ENCODE results near the gene RSPH6A. TPM values are rescaled to one million over a fixed set of nuclear protein-coding genes. Genes with fewer than 3 reads are reported as not detected.

RSPH6A gene
- total and polyA plus RNA-seq, 2 of the 13 experiments (the other 11 are each of a cell fraction or from before 2014, with no cell fraction given): 0.07 TPM; not detected in 1

DNA sequence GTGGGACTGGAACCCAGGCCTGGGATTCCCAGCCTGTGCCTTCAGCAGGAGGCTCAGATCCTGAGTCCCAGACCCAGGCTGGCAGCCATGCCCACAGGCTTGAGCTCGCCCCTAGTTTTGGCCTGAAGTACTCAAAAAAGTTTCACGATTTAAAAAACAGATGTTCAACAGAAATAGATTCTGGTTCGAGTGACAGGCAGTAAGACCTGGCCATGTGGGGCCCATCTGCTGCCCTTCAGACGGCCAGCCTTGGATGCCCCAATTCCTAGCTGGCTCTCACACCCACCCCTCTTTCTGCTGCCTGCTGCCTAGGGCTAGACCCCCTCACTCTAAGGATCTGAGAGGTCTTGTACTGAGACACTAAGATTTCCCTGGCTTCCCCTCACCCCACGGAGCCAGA lies 30.0 kb downstream of the RSPH6A start:
- Histone ChIP-seq H3K4me2 (ENCODE audit: low read depth, low read length) (no peak overlapping the region), H3K27ac (ENCODE audit: extremely low read length, insufficient read depth, low read length) (no peak overlapping the region), H2AFZ (ENCODE audit: low read length) (no peak overlapping the region), H3K79me2 (ENCODE audit: insufficient read depth, low read length) (no peaks in the 10 kb centered on the region), H3K4me1 (ENCODE audit: insufficient read depth, low read length) (peaks cover 23% of the 10 kb centered on the region), H3K36me3 (replicated peaks in 1 of 2; ENCODE audit: control insufficient read depth in 1 of 2, insufficient read depth in 2 of 2, low read length in 2 of 2) (peaks cover 7 to 26% of the 10 kb centered on the region in 2 experiments), H3K9me3 (ENCODE audit: low read length) (no peaks in the 10 kb centered on the region), H3K27me3 (ENCODE audit: control insufficient read depth in 1 of 2, insufficient read depth in 2 of 2, low read length in 2 of 2) (no peaks in the 10 kb centered on the region; a peak in 1 of 5 replicates), H3K4me3 (replicated peaks in 1 of 3; ENCODE audit: insufficient read depth in 1 of 3, low read depth in 2 of 3, low read length in 3 of 3) (no peak overlapping the region), H4K20me1 (ENCODE audit: insufficient read depth, low read length) (peaks cover 4% of the 10 kb centered on the region; the same call in 1 of the 2 replicates), H3K9ac (ENCODE audit: insufficient read depth, low read depth, low read length) (no peak overlapping the region)
- in situ Hi-C loops (cut with HindIII; ENCODE audit: extremely low pct_ligation_motif_present, low pct_unique_long_range_greater_than_20kb): no loop called here
- DNase-seq (ENCODE audit: low spot score) (no peak), ATAC-seq (no peak), FAIRE-seq (no peak)
- BruUV-seq (replicated peaks): no TSS peak
- WGBS (ENCODE audit: low lambda C conversion rate): 89% methylated on average over 5 of the region's 5 CpGs
- POLR2A ChIA-PET: no interaction called here
- intact Hi-C loops (cut with micrococcal nuclease; ENCODE audit: unreplicated experiment): no loop called here
- CTCF ChIA-PET (ENCODE audit: low intra/inter-chr PET ratio, low total read pairs): no interaction called here
- TF ChIP-seq ZNF878 (CRISPR knock-in tag; IDR thresholded peaks at IDR 0.05) (no peak), ZMYM2 (CRISPR knock-in tag; IDR thresholded peaks at IDR 0.05) (no peak), ZKSCAN8 (CRISPR knock-in tag; IDR thresholded peaks at IDR 0.05; ENCODE audit: borderline replicate concordance) (no peak), GATAD1 (CRISPR knock-in tag; IDR thresholded peaks at IDR 0.05) (no peak), ZNF335 (CRISPR knock-in tag; IDR thresholded peaks at IDR 0.05) (no peak), ZNF746 (CRISPR knock-in tag; IDR thresholded peaks at IDR 0.05) (no peak), ZNF263 (CRISPR knock-in tag; IDR thresholded peaks at IDR 0.05) (no peak), GLI4 (CRISPR knock-in tag; IDR thresholded peaks at IDR 0.05; ENCODE audit: borderline replicate concordance) (no peak), ZBTB34 (CRISPR knock-in tag; IDR thresholded peaks at IDR 0.05) (no peak), ZSCAN25 (CRISPR knock-in tag; IDR thresholded peaks at IDR 0.05) (no peak)
- TF ChIP-seq, protein P1, sequence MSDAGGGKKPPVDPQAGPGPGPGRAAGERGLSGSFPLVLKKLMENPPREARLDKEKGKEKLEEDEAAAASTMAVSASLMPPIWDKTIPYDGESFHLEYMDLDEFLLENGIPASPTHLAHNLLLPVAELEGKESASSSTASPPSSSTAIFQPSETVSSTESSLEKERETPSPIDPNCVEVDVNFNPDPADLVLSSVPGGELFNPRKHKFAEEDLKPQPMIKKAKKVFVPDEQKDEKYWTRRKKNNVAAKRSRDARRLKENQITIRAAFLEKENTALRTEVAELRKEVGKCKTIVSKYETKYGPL (CRISPR knock-in tag; IDR thresholded peaks at IDR 0.05): no peak
- TF ChIP-seq, protein P2, sequence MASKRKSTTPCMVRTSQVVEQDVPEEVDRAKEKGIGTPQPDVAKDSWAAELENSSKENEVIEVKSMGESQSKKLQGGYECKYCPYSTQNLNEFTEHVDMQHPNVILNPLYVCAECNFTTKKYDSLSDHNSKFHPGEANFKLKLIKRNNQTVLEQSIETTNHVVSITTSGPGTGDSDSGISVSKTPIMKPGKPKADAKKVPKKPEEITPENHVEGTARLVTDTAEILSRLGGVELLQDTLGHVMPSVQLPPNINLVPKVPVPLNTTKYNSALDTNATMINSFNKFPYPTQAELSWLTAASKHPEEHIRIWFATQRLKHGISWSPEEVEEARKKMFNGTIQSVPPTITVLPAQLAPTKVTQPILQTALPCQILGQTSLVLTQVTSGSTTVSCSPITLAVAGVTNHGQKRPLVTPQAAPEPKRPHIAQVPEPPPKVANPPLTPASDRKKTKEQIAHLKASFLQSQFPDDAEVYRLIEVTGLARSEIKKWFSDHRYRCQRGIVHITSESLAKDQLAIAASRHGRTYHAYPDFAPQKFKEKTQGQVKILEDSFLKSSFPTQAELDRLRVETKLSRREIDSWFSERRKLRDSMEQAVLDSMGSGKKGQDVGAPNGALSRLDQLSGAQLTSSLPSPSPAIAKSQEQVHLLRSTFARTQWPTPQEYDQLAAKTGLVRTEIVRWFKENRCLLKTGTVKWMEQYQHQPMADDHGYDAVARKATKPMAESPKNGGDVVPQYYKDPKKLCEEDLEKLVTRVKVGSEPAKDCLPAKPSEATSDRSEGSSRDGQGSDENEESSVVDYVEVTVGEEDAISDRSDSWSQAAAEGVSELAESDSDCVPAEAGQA (IDR thresholded peaks at IDR 0.05; ENCODE audit: low read depth): no peak
- TF ChIP-seq, protein P2 (CRISPR knock-in tag; IDR thresholded peaks at IDR 0.05; ENCODE audit: borderline replicate concordance): no peak
- TF ChIP-seq, protein P3, sequence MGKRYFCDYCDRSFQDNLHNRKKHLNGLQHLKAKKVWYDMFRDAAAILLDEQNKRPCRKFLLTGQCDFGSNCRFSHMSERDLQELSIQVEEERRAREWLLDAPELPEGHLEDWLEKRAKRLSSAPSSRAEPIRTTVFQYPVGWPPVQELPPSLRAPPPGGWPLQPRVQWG (CRISPR knock-in tag; IDR thresholded peaks at IDR 0.05; ENCODE audit: borderline replicate concordance, low read depth): no peak
- TF ChIP-seq, protein P4, sequence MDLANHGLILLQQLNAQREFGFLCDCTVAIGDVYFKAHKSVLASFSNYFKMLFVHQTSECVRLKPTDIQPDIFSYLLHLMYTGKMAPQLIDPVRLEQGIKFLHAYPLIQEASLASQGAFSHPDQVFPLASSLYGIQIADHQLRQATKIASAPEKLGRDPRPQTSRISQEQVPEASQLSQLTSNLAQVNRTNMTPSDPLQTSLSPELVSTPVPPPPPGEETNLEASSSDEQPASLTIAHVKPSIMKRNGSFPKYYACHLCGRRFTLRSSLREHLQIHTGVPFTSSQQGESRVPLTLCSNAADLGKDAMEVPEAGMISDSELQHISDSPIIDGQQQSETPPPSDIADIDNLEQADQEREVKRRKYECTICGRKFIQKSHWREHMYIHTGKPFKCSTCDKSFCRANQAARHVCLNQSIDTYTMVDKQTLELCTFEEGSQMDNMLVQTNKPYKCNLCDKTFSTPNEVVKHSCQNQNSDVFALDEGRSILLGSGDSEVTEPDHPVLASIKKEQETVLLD (CRISPR knock-in tag; IDR thresholded peaks at IDR 0.05; ENCODE audit: low read depth): no peak

All from HepG2 (cell line).